Ishikawa (cell line): ENCODE data around the gene GAS2L1.

ENCODE experiments used
- CEBPB ChIP-seq: IDR thresholded peaks from 2 replicates; pipeline ENCODE4 v1.6.1; 2012
- CREB1 ChIP-seq: IDR thresholded peaks from 2 replicates; pipeline ENCODE4 v1.6.1; 2012; ENCODE audit warnings: low read depth
- EGR1 ChIP-seq: IDR thresholded peaks from 2 replicates; pipeline ENCODE4 v1.6.1; 2012
- EP300 ChIP-seq: IDR thresholded peaks from 2 replicates; pipeline ENCODE4 v1.6.1; 2012; ENCODE audit warnings: borderline replicate concordance
- FOXM1 ChIP-seq: IDR thresholded peaks from 2 replicates; pipeline ENCODE4 v1.6.1; 2012; ENCODE audit warnings: low read depth, borderline replicate concordance
- NFIC ChIP-seq: IDR thresholded peaks from 2 replicates; pipeline ENCODE4 v1.6.1; 2012
- RAD21 ChIP-seq: IDR thresholded peaks from 2 replicates; pipeline ENCODE4 v1.6.1; 2012; ENCODE audit warnings: low read depth
- TAF1 ChIP-seq: IDR thresholded peaks from 2 replicates; pipeline ENCODE4 v1.6.1; 2012; ENCODE audit warnings: low read depth, mild to moderate bottlenecking
- TCF12 ChIP-seq: IDR thresholded peaks from 2 replicates; pipeline ENCODE4 v1.6.1; 2012; ENCODE audit warnings: low read depth
- TEAD4 ChIP-seq: IDR thresholded peaks from 2 replicates; pipeline ENCODE4 v1.6.1; 2012
- YY1 ChIP-seq: IDR thresholded peaks from 2 replicates; pipeline ENCODE4 v1.6.1; 2012; ENCODE audit warnings: low read depth
- ZBTB7A ChIP-seq: IDR thresholded peaks from 2 replicates; pipeline ENCODE4 v1.6.1; 2012; ENCODE audit warnings: low read depth
- TF ChIP-seq, protein P1 (sequence below): IDR thresholded peaks from 2 replicates; pipeline ENCODE4 v1.6.1; 2012
- TF ChIP-seq, protein P2 (sequence below): IDR thresholded peaks from 2 replicates; pipeline ENCODE4 v1.6.1; 2012; ENCODE audit warnings: low read depth, mild to moderate bottlenecking
- TF ChIP-seq, protein P3 (sequence below): IDR thresholded peaks from 2 replicates; pipeline ENCODE4 v1.6.1; 2012

The GAS2L1 gene

DNA sequence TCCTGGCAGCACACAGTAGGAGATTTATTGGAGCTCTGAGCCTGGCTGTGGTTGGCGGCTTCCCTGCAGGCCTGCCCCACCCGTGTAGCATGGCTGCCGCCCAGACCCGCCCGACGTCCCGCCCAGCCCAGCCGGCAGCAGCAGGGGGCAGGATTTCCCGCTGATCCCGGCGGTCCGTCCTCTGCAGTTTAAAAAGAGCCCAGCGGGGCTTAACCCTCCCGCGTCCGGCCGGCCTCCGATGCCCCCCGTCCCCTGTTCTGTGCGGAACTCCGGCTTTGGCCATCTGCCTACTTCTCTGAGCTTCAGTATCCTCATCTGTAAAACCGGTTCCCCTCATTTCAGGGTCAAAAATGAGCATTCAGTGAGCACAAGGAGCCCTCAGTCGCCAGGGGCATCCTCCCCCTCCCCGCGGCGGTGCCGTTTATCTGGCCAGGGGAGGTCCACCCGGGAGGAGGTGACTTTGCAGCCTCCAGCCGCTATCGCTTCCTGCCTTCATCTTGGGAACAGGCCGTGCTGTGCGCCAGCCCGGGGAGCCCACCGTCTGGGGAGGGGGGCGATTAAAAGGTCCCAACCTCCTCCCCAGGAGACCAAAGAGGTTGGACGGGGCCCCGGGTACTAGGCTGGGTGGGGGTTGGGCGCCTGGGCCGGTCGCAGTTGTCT, at the start of gene GAS2L1:
TSS of gene GAS2L1 (plus strand) at position 476 of the 660 bp plus-strand sequence. CDS start 1,456 bp downstream, outside the sequence.
- TF ChIP-seq NFIC, result peak; percentile 86
- TF ChIP-seq FOXM1, result peak; percentile 78
- peak; percentile 91 for TF ChIP-seq EP300
- TF ChIP-seq YY1, result peak; percentile 83
- TF ChIP-seq CEBPB, result peak; percentile 46; the same call in 1 of the 2 replicates
- TF ChIP-seq TCF12, result peak; percentile 94
- TF ChIP-seq, protein P1, sequence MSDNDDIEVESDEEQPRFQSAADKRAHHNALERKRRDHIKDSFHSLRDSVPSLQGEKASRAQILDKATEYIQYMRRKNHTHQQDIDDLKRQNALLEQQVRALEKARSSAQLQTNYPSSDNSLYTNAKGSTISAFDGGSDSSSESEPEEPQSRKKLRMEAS, result peak; percentile 76
- peak; percentile 83 for TF ChIP-seq TEAD4
- TF ChIP-seq TAF1, result peak; percentile 43
- TF ChIP-seq ZBTB7A, result peak; percentile 99
- TF ChIP-seq, protein P2, sequence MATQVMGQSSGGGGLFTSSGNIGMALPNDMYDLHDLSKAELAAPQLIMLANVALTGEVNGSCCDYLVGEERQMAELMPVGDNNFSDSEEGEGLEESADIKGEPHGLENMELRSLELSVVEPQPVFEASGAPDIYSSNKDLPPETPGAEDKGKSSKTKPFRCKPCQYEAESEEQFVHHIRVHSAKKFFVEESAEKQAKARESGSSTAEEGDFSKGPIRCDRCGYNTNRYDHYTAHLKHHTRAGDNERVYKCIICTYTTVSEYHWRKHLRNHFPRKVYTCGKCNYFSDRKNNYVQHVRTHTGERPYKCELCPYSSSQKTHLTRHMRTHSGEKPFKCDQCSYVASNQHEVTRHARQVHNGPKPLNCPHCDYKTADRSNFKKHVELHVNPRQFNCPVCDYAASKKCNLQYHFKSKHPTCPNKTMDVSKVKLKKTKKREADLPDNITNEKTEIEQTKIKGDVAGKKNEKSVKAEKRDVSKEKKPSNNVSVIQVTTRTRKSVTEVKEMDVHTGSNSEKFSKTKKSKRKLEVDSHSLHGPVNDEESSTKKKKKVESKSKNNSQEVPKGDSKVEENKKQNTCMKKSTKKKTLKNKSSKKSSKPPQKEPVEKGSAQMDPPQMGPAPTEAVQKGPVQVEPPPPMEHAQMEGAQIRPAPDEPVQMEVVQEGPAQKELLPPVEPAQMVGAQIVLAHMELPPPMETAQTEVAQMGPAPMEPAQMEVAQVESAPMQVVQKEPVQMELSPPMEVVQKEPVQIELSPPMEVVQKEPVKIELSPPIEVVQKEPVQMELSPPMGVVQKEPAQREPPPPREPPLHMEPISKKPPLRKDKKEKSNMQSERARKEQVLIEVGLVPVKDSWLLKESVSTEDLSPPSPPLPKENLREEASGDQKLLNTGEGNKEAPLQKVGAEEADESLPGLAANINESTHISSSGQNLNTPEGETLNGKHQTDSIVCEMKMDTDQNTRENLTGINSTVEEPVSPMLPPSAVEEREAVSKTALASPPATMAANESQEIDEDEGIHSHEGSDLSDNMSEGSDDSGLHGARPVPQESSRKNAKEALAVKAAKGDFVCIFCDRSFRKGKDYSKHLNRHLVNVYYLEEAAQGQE, result no peak
- peak; percentile 34 for TF ChIP-seq RAD21
- no peak for TF ChIP-seq EGR1
- TF ChIP-seq, protein P3, sequence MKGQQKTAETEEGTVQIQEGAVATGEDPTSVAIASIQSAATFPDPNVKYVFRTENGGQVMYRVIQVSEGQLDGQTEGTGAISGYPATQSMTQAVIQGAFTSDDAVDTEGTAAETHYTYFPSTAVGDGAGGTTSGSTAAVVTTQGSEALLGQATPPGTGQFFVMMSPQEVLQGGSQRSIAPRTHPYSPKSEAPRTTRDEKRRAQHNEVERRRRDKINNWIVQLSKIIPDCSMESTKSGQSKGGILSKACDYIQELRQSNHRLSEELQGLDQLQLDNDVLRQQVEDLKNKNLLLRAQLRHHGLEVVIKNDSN, result peak; percentile 18; the same call in 1 of the 2 replicates
- no peak for TF ChIP-seq CREB1

DNA sequence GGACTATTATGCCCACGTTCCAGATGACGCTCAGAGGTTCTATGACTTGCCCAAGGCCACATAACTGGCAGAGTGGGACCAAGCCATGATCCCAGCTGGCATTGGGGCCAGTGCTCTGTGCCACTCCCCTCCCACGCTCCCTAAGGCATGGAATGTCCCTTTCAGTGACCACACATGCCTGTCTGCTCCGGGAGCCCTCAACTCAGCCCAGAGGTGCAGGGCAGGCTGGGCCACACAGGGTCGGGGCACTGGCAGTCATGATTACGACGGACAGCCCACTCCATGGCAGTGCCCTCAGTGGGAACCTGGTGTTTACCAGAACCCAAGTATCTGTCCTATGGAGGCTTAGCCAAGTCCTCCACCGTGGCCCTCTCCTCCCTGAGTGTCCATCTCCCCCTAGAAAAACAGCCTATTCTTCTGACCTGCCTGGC, 48.7 kb upstream of the GAS2L1 start:
- TF ChIP-seq EP300 (no peak), EGR1 (no peak), YY1 (no peak), TAF1 (no peak)
- TF ChIP-seq, protein P2, result no peak

DNA sequence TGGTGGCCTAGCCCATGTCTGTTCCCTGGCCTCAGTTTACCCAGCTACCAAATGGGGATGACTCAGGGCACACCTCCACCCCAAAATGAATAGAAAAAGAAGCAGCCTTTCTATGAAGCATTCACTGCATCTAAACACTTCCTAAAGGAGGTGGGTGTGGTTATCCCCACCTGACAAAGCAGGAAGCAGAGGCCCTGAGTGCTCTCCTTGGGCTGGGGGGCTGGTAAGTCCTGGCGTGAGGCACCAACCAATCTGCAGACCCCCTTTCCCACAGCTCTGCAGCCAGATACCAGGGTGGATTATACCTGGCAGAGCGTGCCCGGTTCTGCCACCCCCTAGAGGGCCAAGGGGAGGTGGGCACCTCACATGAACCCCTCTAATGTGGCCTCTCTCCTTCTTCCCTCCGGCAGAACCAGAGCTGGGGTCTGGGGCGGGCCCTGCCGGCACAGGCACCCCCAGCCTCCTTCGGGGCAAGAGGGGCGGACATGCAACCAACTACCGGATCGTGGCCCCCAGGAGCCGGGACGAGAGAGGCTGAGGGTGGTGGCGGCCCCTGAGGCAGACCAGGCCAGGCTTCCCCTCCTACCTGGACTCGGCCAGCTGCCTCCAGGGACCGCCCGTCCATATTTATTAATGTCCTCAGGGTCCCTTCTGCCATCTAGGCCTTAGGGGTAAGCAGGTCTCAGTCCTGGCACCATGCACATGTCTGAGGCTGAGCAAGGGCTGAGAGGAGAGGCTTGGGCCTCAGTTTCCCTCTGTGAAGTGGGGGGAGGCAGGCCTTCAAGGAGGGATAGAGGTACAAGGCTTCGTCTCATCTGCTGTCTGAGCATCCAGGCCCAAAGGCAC, 47.8 kb upstream of the GAS2L1 start:
- TF ChIP-seq NFIC, result no peak
- TF ChIP-seq EGR1, result no peak
- TF ChIP-seq, protein P3, result no peak
- TF ChIP-seq TCF12, result no peak
- no peak for TF ChIP-seq ZBTB7A
- TF ChIP-seq FOXM1, result no peak
- TF ChIP-seq, protein P1, result no peak
- TF ChIP-seq, protein P2, result no peak
- no peak for TF ChIP-seq CREB1
- TF ChIP-seq EP300, result no peak
- no peak for TF ChIP-seq RAD21
- TF ChIP-seq YY1, result no peak
- TF ChIP-seq TAF1, result no peak
- no peak for TF ChIP-seq TEAD4
- TF ChIP-seq CEBPB, result no peak
